HL-60 (cell line): ENCODE results near the gene LSAMP.

Source experiments
- DNase-seq, 2 experiments: peaks; one replicate each; pipeline ENCODE4 v3.0.0-alpha.2; 2010 to 2020; ENCODE audit warnings: low read depth in 1 of 2, low spot score in 1 of 2
- H3K27ac ChIP-seq: fragments of 250-450 bp; sonication (Bioruptor Pico); replicated peaks from 2 replicates; pipeline ENCODE4 v1.5.1; 2020; ENCODE audit warnings: mild to moderate bottlenecking, moderate library complexity
- H3K27me3 ChIP-seq: fragments of 250-450 bp; sonication (Bioruptor Pico); 2 replicates; pipeline ENCODE4 v1.5.1; 2021; ENCODE audit warnings: mild to moderate bottlenecking, moderate library complexity; ENCODE audit not compliant: insufficient read depth, poor library complexity, severe bottlenecking
- H3K4me3 ChIP-seq: replicated peaks from 2 replicates; pipeline ENCODE4 v1.5.1; 2011; ENCODE audit warnings: mild to moderate bottlenecking, control low read depth, low read length; ENCODE audit not compliant: insufficient read depth
- GABPA ChIP-seq: IDR thresholded peaks from 2 replicates; pipeline ENCODE4 v1.6.1; 2012; ENCODE audit warnings: low read depth
- POLR2AphosphoS5 ChIP-seq: IDR thresholded peaks from 2 replicates; pipeline ENCODE4 v1.6.1; 2012; ENCODE audit warnings: low read depth
- SPI1 ChIP-seq: IDR thresholded peaks from 2 replicates; pipeline ENCODE4 v1.6.1; 2012; ENCODE audit warnings: low read depth, mild to moderate bottlenecking, borderline replicate concordance
- TF ChIP-seq, protein P1 (sequence below): IDR thresholded peaks from one replicate; pipeline ENCODE4 v1.5.1; 2011; ENCODE audit warnings: low read length, control low read depth, inconsistent platforms; ENCODE audit not compliant: insufficient read depth
- TF ChIP-seq, protein P2 (sequence below): IDR thresholded peaks from 2 replicates; pipeline ENCODE4 v1.6.1; 2012; ENCODE audit warnings: low read depth; ENCODE audit not compliant: insufficient replicate concordance

The LSAMP gene

DNA sequence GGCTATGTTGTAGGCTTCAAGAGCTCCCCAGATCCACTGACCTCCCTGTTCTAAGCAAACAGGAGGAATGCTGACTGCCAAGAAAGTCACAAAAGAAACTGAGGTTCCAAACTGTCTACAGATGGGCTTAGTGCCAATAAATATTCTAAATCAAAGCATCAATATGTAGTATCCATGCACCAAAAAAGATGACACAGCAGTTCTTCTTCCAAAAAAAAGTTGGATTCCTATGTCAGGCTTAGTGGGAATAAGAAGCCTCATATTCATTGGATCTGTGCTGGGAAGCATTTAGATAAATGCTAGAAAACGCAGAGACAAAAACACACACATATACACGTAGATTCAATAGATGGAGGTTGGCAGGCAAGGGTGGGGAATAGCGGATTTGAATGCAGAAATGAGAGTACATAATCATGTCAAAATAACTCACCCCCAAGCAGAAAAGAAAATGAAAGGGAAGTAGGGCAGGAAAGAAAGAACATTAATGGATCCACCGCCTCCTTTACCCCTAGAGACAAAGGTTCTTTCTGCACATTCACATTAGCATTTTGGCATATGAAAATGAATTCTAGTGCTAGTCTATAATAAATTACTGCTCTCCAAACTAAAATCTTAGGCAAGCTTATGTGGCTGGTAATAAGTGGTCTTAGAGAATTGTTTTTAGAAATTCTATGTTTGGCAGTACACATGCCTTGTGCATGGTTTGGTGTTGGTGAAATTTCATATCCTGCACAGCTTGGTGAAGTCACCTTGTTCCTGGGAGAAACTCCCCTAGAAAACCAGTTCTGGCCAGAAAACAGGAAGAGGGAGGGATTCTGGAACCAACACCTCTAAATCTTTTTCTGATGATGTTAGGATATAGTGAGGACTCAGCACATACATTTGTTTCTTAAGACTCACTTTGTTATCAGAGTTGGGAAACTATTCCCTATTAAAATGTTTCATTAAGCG, 283.4 kb downstream of the LSAMP start:
- Histone ChIP-seq H3K4me3 (no peak overlapping the region), H3K27ac (no peak overlapping the region), H3K27me3 (no peaks in the 10 kb centered on the region)
- no peak for TF ChIP-seq GABPA
- TF ChIP-seq, protein P1, sequence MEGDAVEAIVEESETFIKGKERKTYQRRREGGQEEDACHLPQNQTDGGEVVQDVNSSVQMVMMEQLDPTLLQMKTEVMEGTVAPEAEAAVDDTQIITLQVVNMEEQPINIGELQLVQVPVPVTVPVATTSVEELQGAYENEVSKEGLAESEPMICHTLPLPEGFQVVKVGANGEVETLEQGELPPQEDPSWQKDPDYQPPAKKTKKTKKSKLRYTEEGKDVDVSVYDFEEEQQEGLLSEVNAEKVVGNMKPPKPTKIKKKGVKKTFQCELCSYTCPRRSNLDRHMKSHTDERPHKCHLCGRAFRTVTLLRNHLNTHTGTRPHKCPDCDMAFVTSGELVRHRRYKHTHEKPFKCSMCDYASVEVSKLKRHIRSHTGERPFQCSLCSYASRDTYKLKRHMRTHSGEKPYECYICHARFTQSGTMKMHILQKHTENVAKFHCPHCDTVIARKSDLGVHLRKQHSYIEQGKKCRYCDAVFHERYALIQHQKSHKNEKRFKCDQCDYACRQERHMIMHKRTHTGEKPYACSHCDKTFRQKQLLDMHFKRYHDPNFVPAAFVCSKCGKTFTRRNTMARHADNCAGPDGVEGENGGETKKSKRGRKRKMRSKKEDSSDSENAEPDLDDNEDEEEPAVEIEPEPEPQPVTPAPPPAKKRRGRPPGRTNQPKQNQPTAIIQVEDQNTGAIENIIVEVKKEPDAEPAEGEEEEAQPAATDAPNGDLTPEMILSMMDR = no peak
- TF ChIP-seq, protein P2, sequence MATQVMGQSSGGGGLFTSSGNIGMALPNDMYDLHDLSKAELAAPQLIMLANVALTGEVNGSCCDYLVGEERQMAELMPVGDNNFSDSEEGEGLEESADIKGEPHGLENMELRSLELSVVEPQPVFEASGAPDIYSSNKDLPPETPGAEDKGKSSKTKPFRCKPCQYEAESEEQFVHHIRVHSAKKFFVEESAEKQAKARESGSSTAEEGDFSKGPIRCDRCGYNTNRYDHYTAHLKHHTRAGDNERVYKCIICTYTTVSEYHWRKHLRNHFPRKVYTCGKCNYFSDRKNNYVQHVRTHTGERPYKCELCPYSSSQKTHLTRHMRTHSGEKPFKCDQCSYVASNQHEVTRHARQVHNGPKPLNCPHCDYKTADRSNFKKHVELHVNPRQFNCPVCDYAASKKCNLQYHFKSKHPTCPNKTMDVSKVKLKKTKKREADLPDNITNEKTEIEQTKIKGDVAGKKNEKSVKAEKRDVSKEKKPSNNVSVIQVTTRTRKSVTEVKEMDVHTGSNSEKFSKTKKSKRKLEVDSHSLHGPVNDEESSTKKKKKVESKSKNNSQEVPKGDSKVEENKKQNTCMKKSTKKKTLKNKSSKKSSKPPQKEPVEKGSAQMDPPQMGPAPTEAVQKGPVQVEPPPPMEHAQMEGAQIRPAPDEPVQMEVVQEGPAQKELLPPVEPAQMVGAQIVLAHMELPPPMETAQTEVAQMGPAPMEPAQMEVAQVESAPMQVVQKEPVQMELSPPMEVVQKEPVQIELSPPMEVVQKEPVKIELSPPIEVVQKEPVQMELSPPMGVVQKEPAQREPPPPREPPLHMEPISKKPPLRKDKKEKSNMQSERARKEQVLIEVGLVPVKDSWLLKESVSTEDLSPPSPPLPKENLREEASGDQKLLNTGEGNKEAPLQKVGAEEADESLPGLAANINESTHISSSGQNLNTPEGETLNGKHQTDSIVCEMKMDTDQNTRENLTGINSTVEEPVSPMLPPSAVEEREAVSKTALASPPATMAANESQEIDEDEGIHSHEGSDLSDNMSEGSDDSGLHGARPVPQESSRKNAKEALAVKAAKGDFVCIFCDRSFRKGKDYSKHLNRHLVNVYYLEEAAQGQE = no peak
- TF ChIP-seq SPI1 = no peak
- TF ChIP-seq POLR2AphosphoS5 = no peak
- DNase-seq = no peak

DNA sequence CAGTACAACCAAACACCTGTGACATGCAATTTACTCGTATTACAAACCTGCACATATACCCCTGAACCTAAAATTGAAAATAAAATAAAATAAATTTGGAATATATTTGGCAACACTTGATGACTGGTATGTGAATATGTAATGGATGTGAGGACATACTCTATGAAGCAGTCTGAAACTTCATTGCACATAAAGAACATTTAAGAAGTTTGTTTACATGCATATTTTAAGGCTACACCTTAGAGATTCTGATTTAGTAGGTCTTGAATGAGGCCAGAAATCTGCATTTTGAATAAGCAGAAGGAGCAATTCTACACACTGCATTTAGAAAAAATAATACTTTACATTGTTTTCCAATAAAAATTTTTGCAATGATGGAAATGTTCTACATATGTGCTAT, 284.7 kb downstream of the LSAMP start:
- no peaks in the 10 kb centered on the region for H3K27me3 ChIP-seq
- DNase-seq = no peak
- no peak overlapping the region for H3K4me3 ChIP-seq
- no peak for TF ChIP-seq POLR2AphosphoS5
- TF ChIP-seq GABPA = no peak
- TF ChIP-seq, protein P1 = no peak
- no peak for TF ChIP-seq SPI1
- TF ChIP-seq, protein P2 = no peak
- H3K27ac ChIP-seq = no peak overlapping the region

DNA sequence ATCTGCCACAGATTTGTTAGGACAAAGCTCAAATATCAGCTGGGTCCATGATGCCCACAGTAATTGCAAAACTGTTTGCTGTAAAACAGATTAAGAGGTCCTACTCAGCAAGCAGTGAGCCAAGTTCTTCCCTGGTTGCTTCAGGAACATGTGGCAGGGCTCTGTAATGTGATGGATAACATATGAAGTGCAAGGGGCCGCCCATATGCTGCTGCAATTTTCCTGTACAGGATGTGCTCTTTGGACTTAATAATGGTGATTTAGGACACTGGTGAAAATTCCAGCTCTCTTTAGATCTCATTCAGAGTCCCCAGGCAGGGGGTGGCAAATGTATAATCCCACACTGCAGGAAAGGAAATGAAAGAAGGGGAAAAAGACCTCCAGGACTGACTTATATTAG, 289.4 kb downstream of the LSAMP start:
- no peak overlapping the region for H3K4me3 ChIP-seq
- H3K27me3 ChIP-seq = no peaks in the 10 kb centered on the region
- TF ChIP-seq SPI1 (no peak), POLR2AphosphoS5 (no peak), GABPA (no peak)
- TF ChIP-seq, protein P2 = no peak
- TF ChIP-seq, protein P1 = no peak
- H3K27ac ChIP-seq = no peak overlapping the region
- no peak for DNase-seq
